ENCODE data around the gene MYBPHL.
"Not testable (repeated sequence)": the region's sequence is repeated elsewhere in the genome, so short reads cannot be mapped to it uniquely, and the experiment has no call there.

The MYBPHL gene

DNA sequence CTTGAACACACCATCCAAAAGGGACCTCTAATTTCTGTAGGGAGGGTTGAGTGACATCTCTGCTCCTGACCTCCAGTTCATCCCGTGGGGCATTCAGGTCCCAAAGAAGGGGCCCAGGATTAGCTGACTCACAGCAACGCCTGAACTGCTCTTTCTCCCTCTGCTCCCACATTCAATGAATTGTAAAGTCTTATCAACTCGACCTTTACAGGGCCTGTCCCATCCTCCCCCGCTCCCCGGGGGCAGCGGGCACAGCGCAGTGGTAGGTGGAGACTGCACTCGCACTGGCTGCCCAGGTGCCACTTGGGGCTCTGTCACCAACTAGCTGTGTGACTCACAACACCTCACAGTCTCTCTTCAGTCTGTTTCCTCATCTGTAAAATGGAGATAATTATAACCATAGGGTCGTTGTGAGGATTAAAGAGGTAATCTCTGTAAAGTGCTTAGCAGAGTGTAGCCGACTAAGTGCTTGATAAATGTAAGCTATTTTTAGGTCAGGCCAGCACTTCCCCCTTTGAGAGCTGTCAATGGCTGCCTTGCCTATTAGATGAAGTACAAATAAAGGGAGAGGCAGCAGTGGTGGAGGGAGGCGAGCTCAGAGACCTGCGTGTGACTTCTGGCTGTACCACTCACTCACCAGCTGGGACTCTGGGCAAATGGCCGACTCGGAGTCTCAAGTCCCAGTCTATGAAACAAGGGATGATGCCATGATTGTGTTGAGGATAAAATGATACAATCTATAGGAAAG, 637 bp upstream of the MYBPHL start:
- TF ChIP-seq, protein P1, sequence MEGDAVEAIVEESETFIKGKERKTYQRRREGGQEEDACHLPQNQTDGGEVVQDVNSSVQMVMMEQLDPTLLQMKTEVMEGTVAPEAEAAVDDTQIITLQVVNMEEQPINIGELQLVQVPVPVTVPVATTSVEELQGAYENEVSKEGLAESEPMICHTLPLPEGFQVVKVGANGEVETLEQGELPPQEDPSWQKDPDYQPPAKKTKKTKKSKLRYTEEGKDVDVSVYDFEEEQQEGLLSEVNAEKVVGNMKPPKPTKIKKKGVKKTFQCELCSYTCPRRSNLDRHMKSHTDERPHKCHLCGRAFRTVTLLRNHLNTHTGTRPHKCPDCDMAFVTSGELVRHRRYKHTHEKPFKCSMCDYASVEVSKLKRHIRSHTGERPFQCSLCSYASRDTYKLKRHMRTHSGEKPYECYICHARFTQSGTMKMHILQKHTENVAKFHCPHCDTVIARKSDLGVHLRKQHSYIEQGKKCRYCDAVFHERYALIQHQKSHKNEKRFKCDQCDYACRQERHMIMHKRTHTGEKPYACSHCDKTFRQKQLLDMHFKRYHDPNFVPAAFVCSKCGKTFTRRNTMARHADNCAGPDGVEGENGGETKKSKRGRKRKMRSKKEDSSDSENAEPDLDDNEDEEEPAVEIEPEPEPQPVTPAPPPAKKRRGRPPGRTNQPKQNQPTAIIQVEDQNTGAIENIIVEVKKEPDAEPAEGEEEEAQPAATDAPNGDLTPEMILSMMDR (IDR thresholded peaks at IDR 0.05; ENCODE audit: extremely low read depth, missing control alignments): no peak
- no peak for DNase-seq (ENCODE audit: low spot score)

DNA sequence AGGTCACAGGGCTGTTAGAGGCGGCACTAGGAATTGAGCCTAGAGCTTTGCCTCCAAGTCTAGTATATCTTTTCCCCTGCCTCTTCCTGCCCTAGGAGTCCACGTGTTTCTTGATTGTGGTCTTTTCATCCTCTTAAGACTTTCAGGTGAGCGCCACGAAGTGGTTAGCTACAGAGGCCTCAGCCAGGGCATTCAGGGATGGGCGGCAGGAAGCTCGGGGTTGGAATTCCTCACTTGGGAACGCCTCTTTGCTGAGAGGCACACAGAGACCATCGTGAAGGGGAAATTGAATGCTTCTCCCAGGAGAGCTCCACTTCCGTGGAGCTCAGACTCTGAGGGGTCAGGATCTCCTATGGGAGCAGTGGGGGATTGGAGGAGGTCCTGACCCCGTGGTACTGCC, 820 bp downstream of the MYBPHL start:
- DNase-seq (ENCODE audit: low spot score): not testable (repeated sequence)

DNA sequence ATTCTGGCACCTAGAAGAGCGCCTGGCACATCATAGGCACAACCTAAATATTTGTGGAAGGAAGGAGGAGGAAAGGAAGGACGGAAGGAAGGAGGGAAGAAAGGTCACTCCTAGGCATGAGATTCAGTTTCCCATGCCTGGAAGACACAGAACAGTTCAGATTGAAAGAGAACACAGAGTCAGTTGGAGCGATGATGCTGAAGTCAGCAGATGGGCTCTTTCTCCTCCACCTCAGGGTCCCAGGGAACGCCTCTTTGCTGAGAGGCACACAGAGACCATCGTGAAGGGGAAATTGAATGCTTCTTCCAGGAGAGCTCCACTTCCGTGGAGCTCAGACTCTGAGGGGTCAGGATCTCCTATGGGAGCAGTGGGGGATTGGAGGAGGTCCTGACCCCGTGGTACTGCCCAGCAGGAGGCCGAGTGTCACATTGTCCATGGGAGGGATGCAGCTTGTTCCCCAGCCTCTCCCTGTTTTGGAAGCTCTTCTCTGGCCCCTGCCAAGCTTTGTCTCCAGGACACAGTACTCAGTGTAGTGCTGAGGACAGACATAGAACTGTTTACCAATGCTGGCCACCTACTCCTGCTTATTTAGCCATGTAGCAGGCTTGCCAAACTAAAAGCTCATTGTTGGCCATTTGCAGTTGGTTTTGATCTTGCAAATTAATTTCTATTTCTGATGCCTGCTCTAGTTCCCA, 2.4 kb downstream of the MYBPHL start:
- no peak for DNase-seq (ENCODE audit: low spot score)
- TF ChIP-seq, protein P1 (IDR thresholded peaks at IDR 0.05; ENCODE audit: extremely low read depth, missing control alignments): no peak

DNA sequence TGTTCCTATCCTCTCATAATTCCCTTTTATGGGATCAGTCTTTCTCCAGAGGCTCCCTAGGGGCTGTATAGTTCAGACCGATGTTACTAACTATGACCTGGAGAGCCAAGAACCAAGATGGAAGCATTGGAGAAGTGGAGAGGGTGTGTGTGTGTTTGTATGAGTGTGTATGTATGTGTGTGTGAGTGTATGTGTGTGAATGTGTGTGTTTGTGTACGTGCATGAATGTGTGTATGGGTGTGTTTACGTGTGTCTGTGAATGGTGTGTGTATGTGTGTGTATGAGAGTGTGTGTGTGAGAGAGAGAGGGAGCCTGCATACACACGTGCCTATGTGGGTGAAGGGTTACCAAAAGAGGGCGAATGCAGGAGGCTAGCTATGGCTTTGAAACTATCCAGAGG, 4.9 kb downstream of the MYBPHL start:
- TF ChIP-seq, protein P1 (IDR thresholded peaks at IDR 0.05; ENCODE audit: extremely low read depth, missing control alignments): no peak

DNA sequence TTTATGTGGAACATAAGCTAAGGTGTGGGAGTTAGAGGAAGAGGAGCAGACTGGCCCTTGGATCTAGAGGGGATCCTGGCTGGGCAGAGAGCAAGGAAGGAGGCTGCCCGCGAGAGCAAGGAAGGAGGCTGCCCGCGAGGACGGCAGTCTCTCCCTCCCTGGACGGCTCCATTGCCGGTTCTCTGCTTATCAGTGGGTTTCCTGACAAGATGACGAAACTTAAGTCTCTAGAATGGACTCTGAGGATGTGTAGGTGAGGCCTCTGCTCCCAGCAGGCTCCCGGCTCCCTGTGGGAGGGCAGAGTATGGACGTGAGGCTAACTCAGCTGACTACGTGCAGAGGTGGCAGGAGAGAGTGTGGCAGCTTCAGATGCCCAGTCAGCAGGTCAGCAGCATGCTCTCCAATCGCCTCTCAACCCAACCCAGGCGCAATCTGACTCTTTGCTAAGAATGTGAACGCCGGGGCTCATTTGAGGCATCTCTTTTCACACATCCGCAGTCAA, 6.1 kb downstream of the MYBPHL start:
- TF ChIP-seq, protein P1 (IDR thresholded peaks at IDR 0.05; ENCODE audit: extremely low read depth, missing control alignments): no peak
- no peak for DNase-seq (ENCODE audit: low spot score)

More for the DNA sequence above, 4.9 kb downstream of the MYBPHL start:
- no peak for DNase-seq (ENCODE audit: low spot score)

DNA sequence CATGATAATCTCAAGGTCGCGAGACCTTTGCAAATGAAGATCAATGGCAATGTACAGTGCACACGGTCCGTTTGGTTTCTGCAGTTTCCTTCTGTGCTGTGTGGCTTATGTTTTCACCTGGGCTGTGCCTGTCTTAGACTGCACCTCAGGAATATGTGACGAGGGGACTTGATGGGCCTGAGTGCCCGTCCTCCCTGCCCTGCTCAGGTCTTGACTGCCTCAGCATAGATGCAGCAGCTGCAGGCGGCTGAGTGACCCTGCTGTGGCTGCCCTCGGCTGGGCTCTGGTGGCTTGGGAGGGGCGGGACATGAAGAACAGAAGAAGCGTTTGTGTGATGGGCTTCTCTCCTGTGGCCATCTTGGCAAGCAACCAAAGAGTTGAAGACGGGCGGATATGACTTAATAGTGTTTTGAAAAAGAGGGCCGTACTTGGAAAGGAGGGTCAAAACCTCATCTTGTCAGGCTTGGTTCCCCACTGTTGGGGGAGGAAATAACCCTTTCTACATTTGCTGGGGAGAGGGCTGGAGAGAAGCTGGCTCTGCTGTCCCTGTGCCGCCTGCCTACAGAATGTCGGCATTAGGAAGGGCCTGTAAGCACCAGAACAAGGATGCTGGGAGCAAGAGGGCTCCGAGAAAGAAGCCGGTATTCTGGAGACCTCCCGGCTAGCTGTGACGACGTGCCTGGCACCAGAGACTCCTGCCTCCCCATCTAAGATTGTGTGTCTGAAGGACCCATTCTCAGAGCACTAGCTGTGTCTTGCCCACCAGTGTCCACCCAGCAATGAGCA, 7.1 kb downstream of the MYBPHL start:
- TF ChIP-seq, protein P1 (IDR thresholded peaks at IDR 0.05; ENCODE audit: extremely low read depth, missing control alignments): no peak
- no peak for DNase-seq (ENCODE audit: low spot score)

DNA sequence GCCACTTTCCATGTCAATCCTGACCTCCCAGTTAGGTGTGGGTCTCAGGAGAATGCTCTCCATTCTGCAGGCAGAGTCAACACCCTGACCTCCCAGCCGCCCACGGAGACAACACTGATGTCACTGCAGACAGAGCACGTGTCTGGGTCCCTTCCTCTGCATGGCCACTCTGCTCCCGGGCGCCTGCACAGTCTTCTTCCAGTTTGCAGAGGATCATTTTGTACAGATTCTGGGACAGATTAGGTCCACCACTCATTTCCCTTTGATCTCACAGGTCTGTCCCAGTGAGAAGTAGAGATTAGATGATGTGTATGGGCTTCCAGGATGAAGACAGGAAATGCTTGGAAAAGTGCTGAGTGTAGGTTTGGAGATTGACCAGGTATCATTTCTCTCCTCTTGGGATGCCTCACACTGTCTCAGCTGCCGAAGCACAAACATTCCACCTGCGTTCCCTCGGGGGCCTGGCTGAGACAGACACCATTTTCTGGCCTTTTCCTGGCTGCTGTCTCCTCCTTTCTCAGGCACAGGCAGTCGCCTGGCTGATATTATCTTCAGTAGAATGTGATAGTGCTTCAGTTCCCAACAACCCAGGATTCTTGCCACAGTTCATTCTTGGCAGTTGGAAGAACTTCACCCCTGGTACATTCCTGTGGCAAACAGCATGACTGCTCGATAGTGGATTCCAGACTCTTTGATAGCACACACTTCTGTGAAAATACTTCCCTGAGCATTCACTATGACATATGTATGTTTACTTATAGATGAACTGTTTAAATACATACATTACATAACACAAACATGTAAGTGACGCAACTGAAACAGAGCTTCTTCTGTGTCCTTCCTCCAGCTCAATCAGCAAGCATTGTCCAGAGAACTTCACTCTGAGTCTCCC, 7.9 kb downstream of the MYBPHL start:
- DNase-seq (ENCODE audit: low spot score): peak; percentile 45
- TF ChIP-seq, protein P1 (IDR thresholded peaks at IDR 0.05; ENCODE audit: extremely low read depth, missing control alignments): no peak
